Mucosa of stomach (tissue), 1 donor: ENCODE results near the gene CDH10.

ENCODE experiments used
- H3K27me3 ChIP-seq: one replicate; pipeline ENCODE4 v1.7.0; 2013; ENCODE audit warnings: mild to moderate bottlenecking, low read length; ENCODE audit not compliant: control insufficient read depth, insufficient read depth
- H3K36me3 ChIP-seq: one replicate; pipeline ENCODE4 v1.7.0; 2013; ENCODE audit warnings: low read length; ENCODE audit not compliant: control insufficient read depth, insufficient read depth
- H3K4me1 ChIP-seq: one replicate; pipeline ENCODE4 v1.7.0; 2013; ENCODE audit warnings: mild to moderate bottlenecking, low read length; ENCODE audit not compliant: control insufficient read depth, insufficient read depth
- H3K4me3 ChIP-seq: one replicate; pipeline ENCODE4 v1.7.0; 2013; ENCODE audit warnings: low read length
- H3K9ac ChIP-seq: one replicate; pipeline ENCODE4 v1.7.0; 2013; ENCODE audit warnings: mild to moderate bottlenecking, low read length, moderate library complexity
- H3K9me3 ChIP-seq: one replicate; pipeline ENCODE4 v1.7.0; 2013; ENCODE audit warnings: mild to moderate bottlenecking, low read length, moderate library complexity; ENCODE audit not compliant: control insufficient read depth
- donor health status: Pancreatic carcinoma.

The CDH10 gene

DNA sequence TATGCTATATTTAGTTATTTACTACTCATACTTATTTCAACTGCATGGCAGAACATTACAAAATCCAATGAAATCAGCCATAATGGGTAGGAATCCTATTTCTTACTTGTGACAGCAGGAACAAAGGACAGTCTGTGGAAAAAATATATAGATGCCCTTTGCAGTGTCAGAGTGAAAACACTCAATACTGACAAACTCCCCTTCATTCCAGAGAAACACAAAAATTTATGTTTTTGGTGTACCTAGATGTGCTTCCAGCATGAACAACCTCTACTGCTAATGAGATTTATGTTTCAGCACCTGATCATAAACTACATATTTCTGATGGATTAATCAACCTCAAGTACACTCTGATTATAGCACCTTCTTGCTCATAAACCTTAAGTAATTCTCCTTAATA lies 132.4 kb downstream of the CDH10 start:
- no peak overlapping the region for H3K9ac ChIP-seq
- no peaks in the 10 kb centered on the region for H3K4me1 ChIP-seq
- H3K36me3 ChIP-seq = no peaks in the 10 kb centered on the region
- H3K27me3 ChIP-seq = no peaks in the 10 kb centered on the region
- H3K9me3 ChIP-seq = no peaks in the 10 kb centered on the region
- no peak overlapping the region for H3K4me3 ChIP-seq

DNA sequence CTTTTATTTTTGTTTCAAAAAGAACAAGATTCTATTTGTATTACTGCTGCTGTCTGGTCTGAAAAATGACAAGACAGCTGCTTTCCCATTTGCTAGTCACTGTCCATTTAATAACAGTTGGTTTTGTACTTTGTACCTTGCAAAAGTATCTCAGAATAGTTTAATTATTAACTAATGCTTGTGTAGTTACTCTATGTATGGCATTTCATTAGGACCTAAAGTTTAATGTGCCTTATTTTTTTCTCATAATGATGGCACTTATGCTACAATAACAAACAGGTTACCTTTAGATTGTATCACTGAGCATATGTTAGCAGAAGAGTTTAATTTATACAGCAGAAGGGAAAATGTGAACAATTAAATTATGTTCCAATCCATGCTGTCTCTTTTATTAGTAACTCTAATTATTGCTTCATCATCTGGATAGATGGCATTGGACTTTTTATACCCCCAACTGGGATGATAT lies 134.2 kb downstream of the CDH10 start:
- no peak overlapping the region for H3K4me3 ChIP-seq
- H3K9me3 ChIP-seq = no peaks in the 10 kb centered on the region
- H3K9ac ChIP-seq = no peak overlapping the region
- H3K36me3 ChIP-seq = no peaks in the 10 kb centered on the region
- no peaks in the 10 kb centered on the region for H3K27me3 ChIP-seq
- H3K4me1 ChIP-seq = no peaks in the 10 kb centered on the region

DNA sequence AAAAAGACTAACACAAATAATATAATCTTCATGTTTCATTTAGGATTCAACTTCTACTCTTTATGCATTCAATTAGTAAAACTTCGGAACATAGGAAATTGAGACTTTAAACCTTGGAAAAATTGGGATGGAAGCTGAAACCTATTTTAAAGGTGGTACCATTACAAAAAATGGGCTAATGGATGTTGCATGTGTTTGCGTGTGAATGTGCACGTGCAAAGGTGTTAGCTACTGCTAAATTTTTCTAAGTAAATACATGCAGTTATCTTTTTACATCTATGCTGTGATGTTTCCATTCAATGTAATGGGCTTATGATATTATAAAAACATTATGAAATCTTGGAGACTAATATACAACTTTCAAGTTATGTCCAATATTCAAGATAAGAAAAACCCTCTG lies 134.8 kb downstream of the CDH10 start:
- no peaks in the 10 kb centered on the region for H3K27me3 ChIP-seq
- H3K9me3 ChIP-seq = no peaks in the 10 kb centered on the region
- H3K9ac ChIP-seq = no peak overlapping the region

DNA sequence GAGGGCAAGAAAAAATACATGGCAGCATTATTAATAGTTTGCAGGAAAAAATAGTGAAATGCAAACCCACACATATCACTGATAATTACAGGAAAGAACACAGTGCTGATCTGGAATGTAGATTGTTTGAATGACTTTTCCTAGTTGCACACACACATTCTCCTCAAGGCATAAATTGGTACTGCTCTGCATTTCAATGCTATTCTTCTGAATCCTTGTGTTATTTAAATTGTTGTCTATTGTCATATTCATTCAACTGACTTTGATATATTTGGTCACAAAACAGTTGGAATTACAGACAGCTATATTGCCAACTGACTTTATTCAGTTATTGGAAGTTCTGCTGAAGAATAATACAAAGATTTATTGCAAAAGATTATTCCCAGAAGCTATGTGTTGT lies 139.5 kb downstream of the CDH10 start:
- Histone ChIP-seq H3K4me1 (no peaks in the 10 kb centered on the region), H3K4me3 (no peak overlapping the region), H3K27me3 (no peaks in the 10 kb centered on the region), H3K9ac (no peak overlapping the region), H3K9me3 (no peaks in the 10 kb centered on the region), H3K36me3 (no peaks in the 10 kb centered on the region)

More for the DNA sequence above, 134.8 kb downstream of the CDH10 start:
- H3K4me3 ChIP-seq = no peak overlapping the region
- H3K36me3 ChIP-seq = no peaks in the 10 kb centered on the region
- H3K4me1 ChIP-seq = no peaks in the 10 kb centered on the region

DNA sequence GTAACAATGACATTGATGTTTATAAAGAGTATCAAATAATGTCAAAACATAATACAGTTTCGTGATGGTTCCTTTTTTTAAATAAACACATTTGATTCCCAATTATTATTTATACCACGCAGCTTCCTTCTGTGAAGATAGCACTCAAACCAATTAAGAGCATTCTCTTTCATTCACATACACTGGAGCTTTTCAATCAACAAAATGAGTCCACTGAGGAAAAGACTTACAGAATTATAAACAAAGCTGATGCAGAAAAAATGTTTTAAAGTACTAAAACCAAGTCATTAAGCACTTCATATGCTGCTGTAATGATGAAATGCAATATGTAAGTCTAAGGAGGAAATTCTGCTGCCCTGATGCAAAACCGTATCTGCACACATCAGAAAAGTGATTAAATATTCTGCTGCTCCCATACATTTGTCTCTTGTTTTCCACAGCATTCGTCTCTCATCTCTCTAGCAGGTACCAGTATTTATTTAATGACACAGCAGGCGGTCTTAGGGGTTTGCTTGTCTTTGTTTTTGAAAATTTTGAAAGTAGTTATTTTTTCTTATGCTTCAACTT lies 147.1 kb downstream of the CDH10 start:
- Histone ChIP-seq H3K9me3 (no peaks in the 10 kb centered on the region), H3K27me3 (no peaks in the 10 kb centered on the region), H3K9ac (no peak overlapping the region), H3K36me3 (no peaks in the 10 kb centered on the region), H3K4me1 (no peaks in the 10 kb centered on the region), H3K4me3 (no peak overlapping the region)

DNA sequence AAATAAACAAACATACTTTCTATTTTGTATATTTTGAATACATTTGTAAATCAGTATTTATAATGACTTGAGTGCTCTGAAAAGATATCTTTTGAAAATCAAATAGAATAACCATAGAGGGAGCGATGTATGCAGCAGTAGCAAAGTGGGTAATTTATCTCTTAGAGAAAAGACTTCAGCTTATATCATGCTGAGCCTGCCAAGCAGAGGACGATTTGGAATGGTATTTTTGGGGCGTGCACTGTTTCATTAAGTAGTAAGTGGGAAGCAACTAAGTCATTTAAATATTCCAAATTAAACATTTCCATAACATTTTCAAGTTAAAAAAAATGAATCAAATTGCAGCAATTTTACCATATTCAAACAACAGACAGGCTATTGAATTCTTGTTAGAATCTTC lies 147.6 kb downstream of the CDH10 start:
- no peaks in the 10 kb centered on the region for H3K36me3 ChIP-seq
- no peaks in the 10 kb centered on the region for H3K4me1 ChIP-seq
- no peak overlapping the region for H3K9ac ChIP-seq
- H3K9me3 ChIP-seq = no peaks in the 10 kb centered on the region
- H3K27me3 ChIP-seq = no peaks in the 10 kb centered on the region
- no peak overlapping the region for H3K4me3 ChIP-seq

DNA sequence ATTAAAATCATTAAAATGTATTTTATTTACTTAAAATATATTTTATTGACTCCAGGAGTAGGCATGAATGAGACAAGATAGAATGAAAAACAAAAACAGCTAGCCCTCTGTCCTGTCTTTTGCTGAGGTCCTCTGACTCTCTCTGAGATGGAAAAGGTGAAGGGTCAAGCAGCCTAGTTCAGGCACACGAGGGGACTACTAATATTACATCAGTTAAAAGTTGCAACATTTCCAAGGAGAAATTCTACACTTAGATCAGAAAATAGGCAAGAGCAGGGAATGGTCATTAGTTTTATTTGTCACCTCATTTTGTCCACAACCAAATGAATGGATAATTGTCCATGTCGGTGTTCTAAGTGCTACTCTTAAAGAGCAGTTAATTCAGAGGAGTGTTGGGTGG lies 148.5 kb downstream of the CDH10 start:
- H3K4me3 ChIP-seq = no peak overlapping the region
- H3K4me1 ChIP-seq = no peaks in the 10 kb centered on the region
- H3K9me3 ChIP-seq = no peaks in the 10 kb centered on the region
- no peaks in the 10 kb centered on the region for H3K27me3 ChIP-seq
- no peak overlapping the region for H3K9ac ChIP-seq
- no peaks in the 10 kb centered on the region for H3K36me3 ChIP-seq

DNA sequence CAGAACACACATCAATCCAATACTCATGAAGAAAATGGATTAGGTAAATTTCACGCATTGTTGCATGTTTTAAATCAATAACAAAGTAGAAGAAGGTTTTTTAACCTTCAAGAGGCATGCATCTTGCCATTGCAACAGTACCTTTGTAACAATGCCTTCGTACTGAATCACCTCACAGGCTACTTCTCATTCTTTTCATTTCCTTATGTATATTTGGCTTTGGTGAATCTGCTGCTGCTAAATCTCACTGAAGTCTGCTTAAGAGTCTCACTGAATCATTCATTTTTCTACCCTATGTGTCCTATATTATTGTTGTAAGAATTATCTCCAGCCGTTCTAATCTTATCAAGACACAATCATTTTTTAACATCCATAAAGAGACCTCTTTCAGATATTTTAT lies 152.5 kb downstream of the CDH10 start:
- H3K9ac ChIP-seq = no peak overlapping the region
- H3K9me3 ChIP-seq = no peaks in the 10 kb centered on the region
- H3K36me3 ChIP-seq = no peaks in the 10 kb centered on the region
- no peak overlapping the region for H3K4me3 ChIP-seq
- H3K4me1 ChIP-seq = no peaks in the 10 kb centered on the region
- H3K27me3 ChIP-seq = no peaks in the 10 kb centered on the region

DNA sequence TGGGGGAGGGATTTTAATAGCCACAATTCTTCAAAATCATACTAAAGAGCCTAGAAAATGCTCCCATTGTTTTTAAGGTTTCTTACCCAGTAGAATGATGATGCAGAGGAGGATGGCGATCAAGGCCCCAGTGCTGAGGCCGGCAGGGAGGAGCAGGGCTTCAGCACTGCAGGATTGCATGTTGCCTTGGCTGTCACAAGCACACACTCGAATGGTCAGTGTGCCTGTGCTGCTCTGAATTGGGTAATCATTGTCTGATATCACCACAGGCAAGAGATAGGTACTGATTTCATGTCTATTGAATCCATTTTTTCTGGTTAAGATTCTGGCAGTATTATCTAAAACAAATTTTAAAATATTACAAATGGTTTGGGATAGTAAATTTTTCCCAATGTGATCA lies 153.3 kb downstream of the CDH10 start:
- H3K27me3 ChIP-seq = no peaks in the 10 kb centered on the region
- H3K36me3 ChIP-seq = no peaks in the 10 kb centered on the region
- no peak overlapping the region for H3K9ac ChIP-seq
- no peak overlapping the region for H3K4me3 ChIP-seq
- H3K4me1 ChIP-seq = no peaks in the 10 kb centered on the region
- no peaks in the 10 kb centered on the region for H3K9me3 ChIP-seq

DNA sequence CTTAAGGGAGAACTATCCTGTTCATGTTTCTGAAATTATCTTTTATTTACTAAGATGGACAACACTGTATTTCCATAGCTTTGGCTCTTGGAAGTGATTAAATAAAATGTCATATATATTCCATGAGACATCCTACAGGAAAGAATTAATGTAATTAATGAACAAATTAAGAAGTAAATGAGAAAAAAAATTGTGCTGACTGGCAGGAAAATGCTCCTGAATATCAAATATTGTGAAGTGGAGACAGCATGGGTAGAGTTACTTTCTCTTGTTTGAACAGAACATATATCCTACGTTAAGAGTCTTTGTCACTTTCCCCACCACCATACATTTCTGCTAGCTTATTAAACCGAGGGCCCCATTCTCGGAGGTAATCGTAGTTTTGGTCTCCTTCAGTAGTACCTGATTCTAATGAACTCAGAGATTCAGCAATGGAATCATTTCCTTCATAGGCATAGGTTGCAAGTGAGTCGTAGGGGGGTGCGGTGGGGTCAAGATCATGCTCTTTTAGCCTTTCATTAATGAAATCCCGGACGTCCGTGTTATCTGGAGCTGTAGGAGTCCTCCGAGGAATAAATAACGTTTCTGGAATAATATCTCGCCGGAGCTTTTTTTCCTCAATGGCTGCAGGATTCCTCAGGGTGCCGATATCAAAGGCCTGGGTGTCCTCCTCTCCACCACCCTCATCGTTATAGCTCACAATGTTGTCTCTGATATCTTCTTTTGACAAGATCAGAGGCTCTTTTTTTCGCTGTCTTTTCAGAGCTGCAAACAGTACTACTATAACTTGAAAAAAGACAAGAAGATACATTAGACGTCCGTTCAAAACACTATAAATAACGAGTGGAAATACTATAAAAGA lies 157.2 kb downstream of the CDH10 start:
- Histone ChIP-seq H3K36me3 (no peaks in the 10 kb centered on the region), H3K9ac (no peak overlapping the region), H3K4me3 (no peak overlapping the region), H3K27me3 (no peaks in the 10 kb centered on the region), H3K4me1 (no peaks in the 10 kb centered on the region), H3K9me3 (no peaks in the 10 kb centered on the region)

DNA sequence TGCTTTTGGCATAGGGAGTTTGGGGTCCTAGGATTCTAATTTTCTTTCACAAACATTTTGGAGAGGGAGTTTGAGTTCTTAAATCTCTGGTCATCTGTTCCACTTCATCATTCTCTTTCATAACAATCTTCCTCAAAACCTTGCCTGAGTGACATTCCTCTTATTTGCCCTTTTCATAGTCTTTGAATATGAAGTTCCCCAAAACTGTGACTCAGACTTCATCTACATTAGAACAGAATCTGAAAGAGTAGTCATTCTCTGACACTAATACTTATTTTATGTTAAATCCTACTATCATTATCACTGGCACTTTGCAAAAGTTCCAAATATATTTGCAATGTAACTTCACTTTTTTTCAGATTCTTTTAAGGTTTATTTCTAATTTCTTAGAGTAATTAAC lies 163.8 kb downstream of the CDH10 start:
- Histone ChIP-seq H3K9ac (no peak overlapping the region), H3K9me3 (no peaks in the 10 kb centered on the region), H3K4me3 (no peak overlapping the region)

DNA sequence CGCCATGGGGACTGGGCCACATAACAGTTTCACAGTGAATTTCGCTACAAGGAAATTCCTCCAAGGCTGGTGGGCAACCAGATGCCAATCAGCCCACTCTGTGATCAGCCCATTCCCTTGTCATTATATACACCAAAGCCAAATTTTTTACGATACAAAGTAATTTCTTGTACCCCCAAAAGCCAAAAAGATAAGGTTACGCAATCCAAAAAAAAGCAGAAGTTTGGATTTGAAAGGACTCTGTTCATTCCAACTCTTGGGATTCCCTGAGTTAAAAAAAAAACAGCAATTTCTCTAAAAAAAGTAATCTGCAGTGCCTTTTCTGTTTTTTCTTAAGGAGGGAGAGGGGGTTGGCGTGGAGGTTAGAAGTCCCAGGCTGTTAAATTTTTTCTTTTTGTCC lies 166.8 kb downstream of the CDH10 start:
- H3K36me3 ChIP-seq = no peaks in the 10 kb centered on the region
- H3K4me1 ChIP-seq = no peaks in the 10 kb centered on the region
- no peaks in the 10 kb centered on the region for H3K9me3 ChIP-seq
- H3K27me3 ChIP-seq = no peaks in the 10 kb centered on the region
- no peak overlapping the region for H3K9ac ChIP-seq
- H3K4me3 ChIP-seq = no peak overlapping the region

More for the DNA sequence above, 163.8 kb downstream of the CDH10 start:
- Histone ChIP-seq H3K27me3 (no peaks in the 10 kb centered on the region), H3K4me1 (no peaks in the 10 kb centered on the region), H3K36me3 (no peaks in the 10 kb centered on the region)
